NCI-H2227 (cell line): ENCODE data around the gene MYADML2.
A peak's percentile ranks its signal among the peaks of the same experiment; 100 is the strongest.
"Not testable (repeated sequence)": the region's sequence is repeated elsewhere in the genome, so short reads cannot be mapped to it uniquely, and the experiment has no call there.

Experiments
- DNase-seq: peaks from one replicate; lab custom pipeline; 2025; ENCODE audit not compliant: unreplicated experiment; lab: John Stamatoyannopoulos, UW

Gene MYADML2

GRCh38 chr17:81926451-81927151 is 20.4 kb downstream of the MYADML2 start:
- peak; percentile 58 for DNase-seq

- no peak for DNase-seq
These were observed 21.1 kb downstream of the MYADML2 start for GRCh38 chr17:81925860-81926450.

- DNase-seq, result no peak
These were observed 22.2 kb downstream of the MYADML2 start for GRCh38 chr17:81924557-81925532.

DNA sequence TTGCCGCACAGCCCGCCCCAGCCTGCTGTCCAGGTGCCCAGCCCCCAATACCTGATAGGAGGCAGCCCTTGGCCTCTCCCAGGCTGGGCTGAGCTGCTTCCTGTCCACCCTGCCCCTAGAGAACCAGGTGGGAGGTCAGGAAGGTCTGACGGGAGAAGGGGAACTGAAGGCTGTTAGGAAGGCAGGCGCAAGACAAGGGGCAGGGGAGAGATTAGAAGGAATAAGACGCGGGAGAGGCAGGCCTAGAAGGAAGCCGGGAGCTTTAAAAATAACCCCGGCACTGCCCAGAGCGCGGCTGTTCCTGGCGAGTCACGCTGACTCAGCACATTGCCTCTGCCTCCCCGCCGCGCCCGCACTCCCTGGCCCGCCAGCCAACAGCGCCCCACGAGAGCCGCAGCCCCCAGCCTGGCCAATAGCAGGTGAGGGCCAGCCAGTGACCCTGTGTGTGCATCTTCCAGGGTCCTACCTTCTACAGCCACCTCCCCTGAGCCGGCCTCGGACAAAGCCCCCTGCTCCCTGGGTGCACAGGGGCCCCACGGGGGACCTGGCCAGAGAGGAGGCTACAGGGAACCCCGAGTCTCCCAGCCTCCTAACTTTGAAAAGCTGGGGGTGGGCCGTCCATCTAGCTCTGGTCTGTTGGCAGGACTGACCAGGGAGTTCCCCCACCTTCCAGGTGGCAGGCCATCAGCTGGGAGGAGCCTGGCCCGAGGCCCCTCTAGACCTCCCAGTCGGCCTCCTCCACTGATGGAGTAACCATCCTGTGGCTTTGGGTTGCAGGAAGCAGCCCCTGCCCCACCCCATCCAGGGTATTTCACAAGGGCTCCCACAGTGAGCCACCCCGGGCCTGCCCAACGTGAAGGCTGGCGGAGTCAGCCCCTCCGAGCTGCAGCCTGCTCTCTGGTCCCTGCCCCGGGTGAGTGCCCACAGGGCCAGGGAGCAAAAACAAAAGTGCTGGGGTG is 23.5 kb downstream of the MYADML2 start:
- DNase-seq, result peak; percentile 60

DNA sequence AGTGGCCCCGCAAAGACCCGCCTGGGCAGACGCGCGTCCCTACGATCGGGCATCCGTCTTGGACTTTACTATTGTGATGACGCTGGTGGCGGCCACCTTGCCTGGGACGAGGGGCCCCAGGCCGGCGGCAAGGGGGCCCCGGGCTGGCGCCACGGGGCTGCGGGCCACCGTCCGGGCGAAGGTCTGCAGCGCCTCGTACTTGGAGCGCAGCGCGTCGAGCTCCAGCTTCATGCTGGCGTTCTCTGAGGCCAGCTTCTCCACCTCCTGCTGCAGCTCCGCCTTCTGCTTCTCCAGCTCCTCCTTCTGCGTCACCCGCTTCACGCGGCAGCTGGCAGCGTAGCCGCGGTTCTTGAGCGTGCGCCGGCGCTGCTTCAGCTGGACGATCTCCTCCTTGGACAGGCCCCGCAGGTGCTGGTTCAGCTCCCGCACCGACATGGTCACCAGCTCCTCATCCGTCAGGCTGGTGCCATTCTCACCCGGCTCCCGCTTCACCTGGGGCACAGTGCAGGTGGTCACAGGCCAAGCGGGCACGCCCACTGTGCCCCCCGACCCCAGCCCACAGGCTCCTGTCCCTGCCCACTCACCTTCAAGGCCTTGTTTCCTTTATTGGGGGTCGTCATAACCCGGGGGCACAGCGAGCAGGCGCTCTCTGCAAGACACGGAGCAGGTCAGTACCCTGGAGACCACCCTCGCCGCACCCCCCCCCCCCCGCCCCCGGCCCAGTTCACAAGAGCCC is 24.3 kb downstream of the MYADML2 start:
- DNase-seq, result no peak

- DNase-seq, result no peak
These were observed 25.0 kb downstream of the MYADML2 start for GRCh38 chr17:81921996-81922565.

- no peak for DNase-seq
These were observed 25.5 kb downstream of the MYADML2 start for GRCh38 chr17:81921537-81921862.

DNA sequence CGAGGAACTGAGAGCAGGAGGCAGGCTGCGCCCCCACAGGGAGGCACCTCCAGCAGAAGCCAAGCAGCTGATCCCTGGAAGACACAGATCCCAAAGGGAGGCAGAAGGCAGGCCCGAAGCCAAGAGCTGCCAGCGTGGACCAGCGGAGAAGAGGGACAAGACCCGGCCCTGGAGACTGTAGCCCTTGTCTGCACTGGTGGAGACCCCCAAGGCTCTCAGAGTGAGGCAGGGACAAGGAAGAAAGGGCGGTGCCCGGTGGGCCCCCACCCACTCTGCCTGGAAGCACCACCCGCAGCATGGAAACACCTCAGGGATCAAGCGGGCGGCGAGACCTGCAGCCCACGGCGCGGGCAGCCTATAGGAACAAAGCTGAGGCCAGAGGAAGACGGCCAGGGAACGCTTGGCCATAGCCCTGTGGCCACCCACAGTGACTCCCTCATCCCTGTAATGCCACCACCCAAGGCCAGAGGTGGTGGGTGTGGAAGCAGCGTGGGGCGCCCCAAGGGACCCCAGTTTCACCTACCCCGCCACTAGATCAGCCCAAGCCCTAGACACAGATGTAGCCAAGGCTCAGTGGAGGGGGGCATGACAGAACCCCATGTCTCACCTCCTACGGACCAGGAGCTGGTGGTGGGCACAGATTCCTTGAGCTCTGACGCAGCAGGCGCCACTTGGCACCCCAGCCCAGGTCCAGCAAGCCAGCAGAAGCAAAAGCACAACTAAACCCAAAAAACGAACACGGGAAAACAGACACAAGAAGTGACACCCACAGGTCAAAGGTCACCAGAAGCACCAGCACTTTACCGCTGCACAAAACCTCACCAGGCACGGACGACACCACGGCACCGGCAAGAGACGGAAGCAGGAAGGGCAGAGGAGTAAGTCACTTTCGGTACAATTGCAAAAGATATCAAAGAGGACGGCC is 26.2 kb downstream of the MYADML2 start:
- no peak for DNase-seq

DNA sequence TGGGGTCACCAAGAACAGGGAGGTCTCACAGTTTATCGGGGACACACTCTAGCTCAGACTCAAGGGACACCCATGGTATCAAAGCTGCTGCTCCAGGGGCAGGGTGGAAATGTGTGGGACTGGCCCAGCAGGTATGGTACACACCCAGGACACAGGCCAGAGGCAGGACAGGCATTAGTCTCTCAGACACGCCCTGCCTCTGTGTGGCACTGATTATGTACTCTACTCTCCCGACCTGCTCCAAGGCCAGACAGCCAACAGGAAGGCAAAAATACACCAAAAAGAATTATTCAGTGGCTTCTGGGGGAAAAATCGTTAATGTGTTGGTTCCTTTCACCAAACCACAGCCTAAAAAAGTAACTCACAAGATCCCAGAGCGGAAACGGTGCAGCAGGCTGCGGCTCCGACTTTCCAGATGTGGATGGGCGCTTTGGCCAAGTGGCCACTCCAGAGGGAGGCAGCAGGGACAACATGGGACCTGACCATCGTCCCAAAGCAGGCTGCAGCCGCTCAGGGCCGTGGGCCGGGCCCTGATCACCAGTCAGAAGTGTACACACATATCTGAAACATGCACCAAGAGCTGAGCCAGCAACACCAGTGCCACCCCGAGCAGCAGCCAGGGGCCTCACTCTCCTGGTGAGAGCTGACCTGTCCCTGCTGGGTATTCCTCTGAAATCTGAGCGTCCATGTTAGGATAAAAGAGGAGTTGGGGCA is 28.0 kb downstream of the MYADML2 start:
- DNase-seq, result no peak

DNA sequence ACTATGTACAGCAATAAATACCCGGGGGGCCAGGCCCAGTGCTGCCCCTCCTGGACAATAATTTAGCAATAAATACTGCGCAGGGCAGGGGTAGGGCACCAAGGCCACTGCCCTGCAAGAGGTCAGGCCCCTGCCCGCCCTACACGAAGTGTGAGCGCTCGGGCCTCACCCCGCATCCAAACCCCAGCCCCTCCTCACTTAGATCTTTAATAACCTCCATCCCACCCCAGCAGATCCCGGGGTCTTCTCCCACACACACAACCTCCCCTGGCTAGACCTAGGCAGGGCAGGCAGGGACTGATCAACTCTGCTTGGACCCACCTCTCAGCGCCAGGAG is 28.7 kb downstream of the MYADML2 start:
- DNase-seq, result not testable (repeated sequence)

DNA sequence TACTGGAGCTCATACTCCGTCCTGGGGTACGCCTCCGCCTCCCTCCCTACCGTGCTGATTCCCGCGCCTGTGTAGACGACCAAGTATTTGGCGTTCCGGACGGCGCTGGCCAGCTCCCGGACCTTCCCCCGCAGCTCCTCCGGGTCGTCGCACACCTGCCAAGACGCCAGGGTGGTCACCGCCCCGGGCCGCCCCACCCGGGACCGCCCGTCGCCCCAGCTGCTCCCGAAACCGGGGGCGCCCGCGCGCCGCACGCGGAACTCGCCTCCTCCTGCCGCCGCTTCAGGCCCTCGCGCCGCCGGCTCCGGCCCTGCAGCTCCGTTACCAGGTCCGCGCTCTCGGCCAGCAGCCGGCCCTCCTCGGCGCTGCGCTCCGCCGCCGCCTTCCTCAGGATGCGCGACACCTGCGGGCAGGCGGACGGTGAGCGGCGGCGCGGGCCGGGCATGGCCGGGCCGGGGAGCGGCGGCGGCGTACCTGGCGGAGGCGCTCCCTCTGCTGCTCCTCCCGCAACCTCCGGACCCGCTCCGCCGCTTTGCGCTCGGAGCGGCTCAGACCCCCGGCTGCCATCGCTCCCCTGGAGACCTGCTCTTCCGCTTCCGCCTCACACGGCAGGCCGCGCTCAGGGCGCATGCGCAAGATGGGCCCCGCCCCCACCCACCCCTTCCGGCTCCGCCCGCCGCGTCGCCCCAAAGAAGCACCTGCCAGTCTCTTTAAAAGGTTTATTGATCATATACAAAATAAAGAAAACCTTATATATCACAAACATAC is 29.3 kb downstream of the MYADML2 start, which contains the start of gene SIRT7:
SIRT7 (minus strand) TSS at position 612 of the 768 bp plus-strand sequence; CDS start at position 567, 45 bp downstream.
- peak; percentile 91 for DNase-seq

- peak; percentile 31 for DNase-seq
These were observed 30.6 kb downstream of the MYADML2 start for GRCh38 chr17:81916234-81917001.

- no peak for DNase-seq
These were observed 31.7 kb downstream of the MYADML2 start for GRCh38 chr17:81915331-81915730.

GRCh38 chr17:81914103-81914850 is 32.8 kb downstream of the MYADML2 start:
- DNase-seq, result no peak

GRCh38 chr17:81913394-81914102 is 33.5 kb downstream of the MYADML2 start:
- no peak for DNase-seq
